ENCODE results near the gene PLXNA4.

GRCh38 chr7:132135746-132136385, 440.4 kb downstream of the PLXNA4 start:
- TF ChIP-seq CTCF (IDR thresholded peaks at IDR 0.05; ENCODE audit: insufficient read depth, low read length) (no peak), POLR2AphosphoS5 (IDR thresholded peaks at IDR 0.05; ENCODE audit: low read depth) (no peak), REST (IDR thresholded peaks at IDR 0.05; ENCODE audit: insufficient replicate concordance, low read depth) (no peak)
